NCI-H146 treated with DMSO at 0.1 percent for 48 hours (cell line): ENCODE results near the gene FKBP2.

Experiments used
- DNase-seq: peaks from one replicate; lab custom pipeline; 2025; ENCODE audit not compliant: unreplicated experiment; lab: John Stamatoyannopoulos, UW

The FKBP2 gene

DNA sequence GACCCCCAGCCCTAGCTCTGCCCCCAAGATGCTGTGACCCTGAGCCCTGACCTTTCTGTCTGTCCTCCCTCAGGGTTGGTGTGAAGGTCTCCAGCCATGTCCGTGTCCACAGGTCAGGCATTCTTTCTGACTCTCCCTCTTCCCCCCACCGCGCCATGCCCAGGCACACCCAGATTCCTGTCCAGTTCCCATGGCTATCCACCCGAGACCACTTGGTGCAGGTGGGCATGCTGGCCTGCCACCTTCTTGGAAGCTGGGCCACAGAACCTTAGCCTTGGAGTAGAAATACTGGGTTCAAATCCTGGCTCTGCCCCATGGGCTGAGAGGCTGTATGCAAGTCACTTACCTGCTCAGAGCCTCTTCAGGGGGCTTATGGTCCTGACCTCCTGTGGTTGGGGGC is 8.1 kb downstream of the FKBP2 start:
- no peak for DNase-seq

DNA sequence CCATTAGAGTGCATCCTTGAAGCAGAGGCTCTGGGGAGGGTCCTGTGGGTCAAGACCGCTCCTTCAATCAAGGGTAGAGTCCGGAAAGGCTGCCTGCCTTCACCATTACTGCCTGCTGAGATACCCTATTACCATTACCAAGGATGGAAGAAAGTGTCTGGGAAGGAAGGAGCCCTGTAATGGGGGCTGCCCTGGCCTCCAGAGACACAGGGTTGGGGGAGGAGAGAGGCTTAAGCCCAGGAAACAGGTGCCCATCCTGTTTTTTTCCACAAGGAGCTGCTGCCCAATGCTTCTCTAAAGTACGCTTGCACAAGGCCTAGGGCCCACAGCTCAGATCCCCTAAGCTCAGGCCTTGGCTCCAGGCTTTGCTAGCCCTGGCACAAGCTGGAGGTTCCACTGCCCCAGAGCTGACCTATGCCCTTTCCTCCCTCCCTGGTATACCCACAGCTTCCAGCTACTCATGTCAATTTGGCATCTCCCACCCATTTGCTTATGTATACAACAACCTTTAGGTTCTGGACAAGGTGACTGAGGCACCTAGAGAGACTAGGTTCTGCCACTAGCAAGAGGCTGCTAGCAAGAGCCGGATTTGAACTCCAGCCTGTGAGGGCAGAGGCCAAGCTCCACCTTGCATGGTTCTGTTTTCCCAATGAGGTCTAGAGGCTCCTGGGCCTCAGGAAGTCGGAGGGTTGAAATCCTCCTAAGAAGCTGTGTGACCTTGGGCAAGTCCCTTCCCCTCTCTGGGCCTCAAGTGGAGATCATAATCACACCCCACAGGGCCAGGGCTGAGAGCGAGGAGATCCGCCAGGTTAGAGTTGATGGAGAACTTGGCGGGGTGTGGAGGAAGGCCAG is 8.9 kb downstream of the FKBP2 start:
- DNase-seq = no peak

DNA sequence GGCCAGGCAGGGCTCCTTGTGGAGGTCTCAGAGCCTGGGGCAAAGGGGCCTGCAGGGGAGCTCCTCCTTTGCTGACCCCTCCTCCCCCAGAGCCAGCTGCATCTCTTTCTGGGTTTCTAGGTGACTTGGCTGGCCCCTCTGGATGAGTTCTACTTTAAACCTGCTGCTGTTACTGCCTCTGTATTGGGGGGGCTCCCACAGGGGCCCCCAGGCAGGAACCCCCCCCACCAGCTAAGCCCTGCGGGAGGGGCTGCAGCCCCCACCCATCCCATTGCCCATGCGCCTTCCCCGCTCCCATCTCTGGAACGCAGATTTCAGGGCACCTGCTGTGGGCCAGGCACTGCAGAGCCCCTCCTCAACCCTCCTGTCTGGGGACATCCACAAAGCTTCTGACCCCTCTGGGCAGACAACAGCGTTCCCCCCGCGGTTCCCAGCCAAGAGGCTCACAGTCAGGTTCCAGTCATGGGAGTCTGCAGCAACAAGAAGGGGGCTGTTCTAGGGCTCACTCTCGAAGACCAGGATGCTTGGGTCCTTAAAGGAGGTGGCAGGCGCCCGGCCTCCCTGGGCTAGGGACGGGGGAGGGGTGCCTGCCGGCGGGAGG is 9.6 kb downstream of the FKBP2 start:
- DNase-seq = no peak

DNA sequence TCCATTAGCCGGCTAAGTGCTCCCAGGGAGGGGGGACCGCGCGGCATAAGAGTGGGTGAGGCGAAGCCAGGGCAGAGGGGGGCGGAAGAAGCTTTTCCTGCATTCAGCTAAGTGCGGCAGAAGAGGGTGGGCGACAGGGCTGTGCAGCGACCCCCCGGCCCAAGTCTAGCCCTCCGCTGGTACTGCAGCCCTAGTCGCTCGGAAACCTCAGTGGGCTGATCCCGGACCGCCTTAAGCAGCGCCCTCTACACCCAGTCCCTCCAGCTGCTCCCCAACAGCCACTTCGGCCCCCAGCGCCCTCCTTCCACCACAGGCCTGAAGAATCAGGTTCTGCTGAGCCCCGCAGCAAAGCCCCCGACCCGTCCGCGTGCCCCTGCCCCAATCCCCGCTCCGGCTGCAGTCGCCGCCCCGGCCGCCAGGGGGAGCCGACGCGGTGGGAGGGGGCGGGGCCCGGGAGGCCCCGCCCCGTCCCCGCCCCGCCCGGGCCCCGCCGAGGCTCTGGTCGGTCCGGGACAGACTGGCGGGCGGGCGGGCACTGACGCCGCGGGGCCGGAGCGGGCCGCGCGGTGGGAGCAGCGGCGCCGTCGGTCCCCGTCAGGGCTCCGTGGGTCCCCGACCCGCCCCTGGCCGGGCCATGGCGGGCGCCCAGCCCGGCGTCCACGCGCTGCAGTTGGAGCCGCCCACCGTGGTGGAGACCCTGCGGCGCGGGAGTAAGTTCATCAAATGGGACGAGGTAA is 10.3 kb downstream of the FKBP2 start, which contains the start of gene PLCB3:
Gene PLCB3 (plus strand): TSS at position 515 of the 737 bp plus-strand sequence. CDS start 120 bp downstream, at position 635.
- no peak for DNase-seq

DNA sequence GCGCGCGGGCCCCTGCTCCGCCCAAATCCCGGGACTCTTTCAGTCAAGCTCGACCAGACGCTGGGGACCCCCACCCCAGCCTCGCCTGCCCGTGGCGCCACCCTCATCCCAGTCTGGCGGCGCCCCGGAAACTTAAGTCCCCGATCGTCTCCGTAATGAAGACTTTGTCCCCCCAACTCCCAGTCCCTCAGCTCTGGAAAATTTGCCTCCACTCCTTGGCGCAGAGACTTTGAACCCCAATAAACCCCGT is 10.8 kb downstream of the FKBP2 start:
- DNase-seq = no peak

DNA sequence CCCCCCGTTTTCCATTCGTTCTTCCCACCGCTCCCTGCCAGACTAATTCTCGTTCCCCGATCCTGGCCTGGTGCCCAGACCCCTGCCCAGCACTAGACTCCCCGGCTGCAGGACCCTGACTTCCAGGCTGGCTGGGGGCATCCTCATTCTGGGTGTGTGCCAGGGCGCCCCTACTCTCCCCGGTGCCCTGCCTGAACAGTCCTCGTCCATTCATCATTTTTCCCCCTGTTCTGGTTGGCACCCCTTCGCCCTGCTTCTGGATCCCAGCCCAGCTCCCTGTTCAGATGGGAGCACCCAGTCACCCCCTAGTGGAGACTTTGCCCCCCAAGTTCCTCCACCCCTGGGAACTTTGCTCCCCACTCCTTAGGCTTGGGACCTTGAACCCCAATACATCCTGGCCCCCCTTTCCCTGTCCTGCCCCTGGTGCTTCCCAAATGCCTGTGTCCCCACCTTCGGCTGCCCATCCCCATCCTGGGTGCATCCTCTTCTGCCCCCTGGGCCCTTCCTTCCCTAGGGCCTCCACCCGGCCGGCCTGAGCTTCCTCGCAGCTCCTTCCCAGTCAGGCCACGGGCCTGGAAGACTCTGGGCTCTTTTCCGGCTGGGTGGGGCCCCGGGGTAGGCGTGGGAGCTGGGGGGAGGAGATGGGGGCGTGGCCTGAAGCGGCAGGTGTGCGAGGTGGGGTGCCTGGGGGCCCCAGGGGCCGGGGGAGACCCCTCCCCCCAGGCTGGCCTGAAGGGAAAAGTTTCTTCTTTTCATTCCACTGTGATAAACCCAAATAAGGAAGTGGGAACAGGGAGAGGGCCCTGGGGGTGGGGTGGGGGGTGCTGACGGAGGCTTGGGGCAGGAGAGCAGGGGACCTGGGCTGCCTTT is 11.3 kb downstream of the FKBP2 start:
- DNase-seq = no peak

DNA sequence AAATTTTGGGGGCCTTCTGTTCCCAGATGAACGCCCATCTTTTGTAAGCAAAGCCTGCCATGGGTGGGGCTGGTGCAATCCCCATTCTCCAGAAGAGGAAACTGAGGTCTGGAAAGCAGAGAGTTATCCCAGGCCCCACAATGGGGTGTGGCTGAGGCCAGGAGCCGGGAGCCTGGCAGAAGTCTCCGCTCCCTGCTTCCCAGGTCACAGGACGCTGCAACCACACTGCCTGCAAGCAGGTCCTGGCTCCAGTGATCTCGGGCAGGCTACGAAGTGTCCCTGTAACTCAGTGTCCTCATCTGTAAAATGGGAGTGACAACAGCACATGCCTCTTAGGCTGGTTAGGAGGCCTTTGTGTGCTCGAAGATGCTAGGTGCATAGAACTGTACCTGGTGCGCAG is 12.1 kb downstream of the FKBP2 start:
- no peak for DNase-seq

DNA sequence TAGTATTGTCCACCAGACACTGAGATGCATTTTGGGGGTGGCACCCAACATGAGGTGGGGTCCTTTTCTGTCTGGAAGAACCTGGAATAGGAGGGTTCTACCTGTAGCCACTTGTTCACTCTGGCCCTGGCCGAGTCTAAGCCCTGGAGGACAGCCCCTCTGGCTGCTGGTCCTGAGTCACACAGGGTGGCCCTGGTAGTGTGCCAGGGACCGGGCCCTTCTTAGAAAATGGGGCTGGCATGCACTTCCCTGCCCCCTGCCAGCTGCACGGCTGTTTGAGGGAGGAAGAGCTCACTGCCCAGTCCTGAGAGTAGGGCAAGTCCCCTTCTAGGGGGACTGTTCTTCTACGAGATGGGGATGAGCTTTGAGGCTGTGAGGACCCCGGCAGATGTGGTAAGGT is 12.6 kb downstream of the FKBP2 start:
- DNase-seq = no peak

DNA sequence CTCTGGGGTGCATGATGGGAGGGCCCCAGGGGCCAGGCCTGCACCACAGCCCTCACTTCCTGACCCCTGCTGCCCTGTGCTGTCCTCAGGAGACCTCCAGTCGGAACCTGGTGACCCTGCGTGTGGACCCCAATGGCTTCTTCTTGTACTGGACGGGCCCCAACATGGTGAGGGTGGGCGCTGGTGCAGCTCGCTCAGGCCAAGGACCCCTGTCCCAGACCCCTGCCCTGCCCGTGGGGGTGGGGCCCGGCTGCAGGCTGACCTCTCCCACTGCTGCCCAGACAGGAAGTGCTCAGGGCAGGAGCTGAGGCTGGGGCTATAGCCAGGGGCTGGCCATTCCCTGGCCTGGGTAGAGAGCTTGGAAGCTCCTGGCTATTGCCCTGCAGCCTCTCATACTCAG is 13.4 kb downstream of the FKBP2 start:
- no peak for DNase-seq

DNA sequence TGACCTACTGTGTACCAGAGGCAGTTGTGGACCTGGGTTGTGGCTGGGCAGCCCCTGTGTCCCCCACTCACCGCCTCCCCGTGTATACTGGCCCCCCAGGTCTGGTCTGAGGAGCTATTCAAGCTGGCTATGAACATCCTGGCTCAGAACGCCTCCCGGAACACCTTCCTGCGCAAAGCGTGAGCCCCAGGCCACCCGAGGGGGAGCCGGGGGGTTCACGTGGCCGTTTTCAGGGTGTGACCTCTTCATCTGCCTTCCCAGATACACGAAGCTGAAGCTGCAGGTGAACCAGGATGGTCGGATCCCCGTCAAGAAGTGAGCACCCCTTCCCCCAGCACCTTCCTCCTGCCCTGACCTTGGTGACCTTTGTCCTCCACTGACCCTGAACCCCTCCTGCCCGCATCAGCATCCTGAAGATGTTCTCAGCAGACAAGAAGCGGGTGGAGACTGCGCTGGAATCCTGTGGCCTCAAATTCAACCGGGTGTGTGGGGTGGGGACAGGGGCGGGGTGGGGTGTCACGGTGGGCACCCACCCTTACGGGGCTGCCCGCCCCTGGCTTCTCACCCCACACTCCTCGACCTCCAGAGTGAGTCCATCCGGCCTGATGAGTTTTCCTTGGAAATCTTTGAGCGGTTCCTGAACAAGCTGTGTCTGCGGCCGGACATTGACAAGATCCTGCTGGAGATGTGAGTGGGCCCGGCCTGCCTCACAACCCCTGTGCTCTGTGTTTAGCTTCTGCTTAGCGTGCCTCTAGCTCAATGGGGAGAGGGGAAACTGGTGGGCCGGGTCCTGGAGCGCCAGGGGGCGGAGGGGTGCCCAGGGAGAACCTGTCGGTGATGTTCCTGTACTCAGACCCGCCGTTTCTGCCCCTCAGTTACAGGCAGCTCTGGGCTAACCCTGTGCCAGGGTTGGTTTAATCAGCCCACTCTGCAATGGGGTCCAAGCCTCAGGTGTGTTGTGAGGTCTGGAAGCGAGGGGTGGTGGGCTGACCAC is 14.5 kb downstream of the FKBP2 start:
- DNase-seq = no peak

DNA sequence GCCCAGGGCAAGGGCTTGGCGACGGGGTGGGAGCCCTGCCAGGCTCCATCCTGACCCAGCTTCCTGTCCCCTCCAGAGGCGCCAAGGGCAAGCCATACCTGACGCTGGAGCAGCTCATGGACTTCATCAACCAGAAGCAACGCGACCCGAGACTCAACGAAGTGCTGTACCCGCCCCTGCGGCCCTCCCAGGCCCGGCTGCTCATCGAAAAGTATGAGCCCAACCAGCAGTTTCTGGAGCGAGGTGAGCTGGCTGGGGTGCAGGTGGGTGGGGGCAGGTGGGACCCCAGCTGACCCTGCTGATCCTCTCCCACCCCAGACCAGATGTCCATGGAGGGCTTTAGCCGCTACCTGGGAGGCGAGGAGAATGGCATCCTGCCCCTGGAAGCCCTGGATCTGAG is 15.4 kb downstream of the FKBP2 start:
- DNase-seq = no peak

DNA sequence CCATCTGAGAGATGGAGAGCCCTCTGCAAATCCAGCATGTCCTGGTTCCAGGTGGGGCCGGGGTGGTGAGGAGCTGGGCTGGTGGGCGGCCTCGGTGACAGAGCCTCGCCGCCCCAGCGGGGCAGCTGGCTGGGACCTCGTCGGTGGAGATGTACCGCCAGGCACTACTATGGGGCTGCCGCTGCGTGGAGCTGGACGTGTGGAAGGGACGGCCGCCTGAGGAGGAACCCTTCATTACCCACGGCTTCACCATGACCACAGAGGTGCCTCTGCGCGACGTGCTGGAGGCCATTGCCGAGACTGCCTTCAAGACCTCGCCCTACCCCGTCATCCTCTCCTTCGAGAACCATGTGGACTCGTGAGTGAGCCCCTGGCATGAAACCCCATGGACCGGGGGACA is 17.5 kb downstream of the FKBP2 start:
- DNase-seq = no peak

DNA sequence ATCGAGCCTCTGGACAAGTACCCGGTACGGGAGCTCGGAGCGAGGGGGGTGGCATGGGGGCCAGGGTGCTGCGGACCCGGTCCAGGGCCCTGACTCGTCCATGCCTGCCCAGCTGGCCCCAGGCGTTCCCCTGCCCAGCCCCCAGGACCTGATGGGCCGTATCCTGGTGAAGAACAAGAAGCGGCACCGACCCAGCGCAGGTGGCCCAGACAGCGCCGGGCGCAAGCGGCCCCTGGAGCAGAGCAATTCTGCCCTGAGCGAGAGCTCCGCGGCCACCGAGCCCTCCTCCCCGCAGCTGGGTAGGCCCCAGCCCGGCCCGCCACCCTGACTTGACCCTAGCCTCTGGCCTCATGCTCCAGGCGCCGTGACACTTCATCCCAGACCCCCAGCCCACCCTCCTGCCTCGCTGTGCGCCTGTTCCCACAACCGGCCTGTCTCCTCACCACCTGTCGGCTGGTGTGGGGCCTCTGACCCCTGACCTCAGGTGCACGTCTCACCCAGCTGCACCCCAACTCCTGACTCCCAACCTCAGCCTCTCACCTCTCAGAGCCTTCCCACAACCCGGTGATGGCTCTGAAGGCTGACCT is 18.1 kb downstream of the FKBP2 start:
- no peak for DNase-seq

DNA sequence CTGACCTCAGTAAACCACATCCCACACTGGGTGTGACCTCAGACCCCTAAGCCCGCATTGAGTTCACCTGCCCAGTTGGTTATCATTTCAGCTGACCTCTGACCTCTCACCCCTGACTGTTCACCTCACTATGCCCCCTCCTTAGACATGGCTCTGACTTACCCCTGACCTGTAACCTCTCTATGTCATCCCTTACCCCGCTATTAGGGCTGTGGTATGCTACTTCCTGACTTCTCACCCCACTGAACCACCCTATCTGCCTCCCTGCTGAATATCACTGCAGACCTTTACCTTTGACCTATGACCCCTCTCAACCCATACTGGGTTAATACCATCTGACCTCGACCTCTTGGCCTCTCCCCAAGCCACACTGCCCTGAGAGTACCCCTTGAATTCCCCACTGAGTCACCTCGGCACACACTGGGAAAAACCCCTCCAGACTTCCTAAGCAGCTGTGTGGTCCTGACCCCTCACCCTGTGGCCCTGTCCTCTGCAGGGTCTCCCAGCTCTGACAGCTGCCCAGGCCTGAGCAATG is 18.7 kb downstream of the FKBP2 start:
- no peak for DNase-seq

DNA sequence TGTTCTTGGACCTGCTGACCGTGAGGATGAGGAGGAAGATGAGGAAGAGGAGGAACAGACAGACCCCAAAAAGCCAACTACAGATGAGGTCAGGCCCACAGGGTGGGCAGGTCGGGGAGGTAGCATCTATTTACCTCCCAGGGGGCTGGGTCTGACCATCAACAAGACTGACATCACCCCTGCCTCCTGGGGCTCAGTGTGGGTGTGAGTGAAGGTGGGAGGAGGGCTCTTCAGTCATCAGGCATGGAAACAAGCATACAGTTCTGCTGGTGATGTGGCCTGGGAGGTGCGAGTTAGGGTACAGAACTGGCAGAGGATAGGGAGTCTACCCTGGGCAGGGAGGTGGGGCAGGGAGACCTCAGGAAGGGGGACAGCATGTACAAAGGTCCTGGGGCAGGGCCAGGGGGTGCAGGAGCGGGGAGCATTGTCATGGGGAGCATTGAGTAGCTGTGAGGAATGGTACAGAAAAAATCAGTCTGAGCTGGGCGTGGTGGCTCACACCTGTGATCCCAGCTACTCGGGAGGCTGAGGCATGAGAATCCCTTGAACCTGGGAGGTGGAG is 19.3 kb downstream of the FKBP2 start:
- DNase-seq = no peak

DNA sequence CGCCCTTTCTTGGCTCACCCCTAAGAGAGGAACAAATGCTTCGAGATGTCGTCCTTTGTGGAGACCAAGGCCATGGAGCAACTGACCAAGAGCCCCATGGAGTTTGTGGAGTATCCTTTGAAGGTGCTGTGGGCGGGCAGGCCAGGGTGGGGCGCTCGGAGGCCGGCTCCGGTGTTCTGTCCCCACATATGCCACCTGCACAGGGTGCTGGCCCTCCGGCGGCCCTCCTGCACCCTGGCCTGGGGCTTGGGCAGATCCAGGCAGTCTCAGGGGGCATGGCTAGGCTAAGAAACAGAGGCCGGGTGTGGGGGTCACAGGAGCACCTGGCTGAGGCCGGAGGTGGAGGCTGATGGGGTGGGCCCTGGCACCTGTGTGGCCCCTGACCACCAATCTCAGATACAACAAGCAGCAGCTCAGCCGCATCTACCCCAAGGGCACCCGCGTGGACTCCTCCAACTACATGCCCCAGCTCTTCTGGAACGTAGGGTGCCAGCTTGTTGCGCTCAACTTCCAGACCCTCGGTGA is 20.7 kb downstream of the FKBP2 start:
- DNase-seq = no peak

DNA sequence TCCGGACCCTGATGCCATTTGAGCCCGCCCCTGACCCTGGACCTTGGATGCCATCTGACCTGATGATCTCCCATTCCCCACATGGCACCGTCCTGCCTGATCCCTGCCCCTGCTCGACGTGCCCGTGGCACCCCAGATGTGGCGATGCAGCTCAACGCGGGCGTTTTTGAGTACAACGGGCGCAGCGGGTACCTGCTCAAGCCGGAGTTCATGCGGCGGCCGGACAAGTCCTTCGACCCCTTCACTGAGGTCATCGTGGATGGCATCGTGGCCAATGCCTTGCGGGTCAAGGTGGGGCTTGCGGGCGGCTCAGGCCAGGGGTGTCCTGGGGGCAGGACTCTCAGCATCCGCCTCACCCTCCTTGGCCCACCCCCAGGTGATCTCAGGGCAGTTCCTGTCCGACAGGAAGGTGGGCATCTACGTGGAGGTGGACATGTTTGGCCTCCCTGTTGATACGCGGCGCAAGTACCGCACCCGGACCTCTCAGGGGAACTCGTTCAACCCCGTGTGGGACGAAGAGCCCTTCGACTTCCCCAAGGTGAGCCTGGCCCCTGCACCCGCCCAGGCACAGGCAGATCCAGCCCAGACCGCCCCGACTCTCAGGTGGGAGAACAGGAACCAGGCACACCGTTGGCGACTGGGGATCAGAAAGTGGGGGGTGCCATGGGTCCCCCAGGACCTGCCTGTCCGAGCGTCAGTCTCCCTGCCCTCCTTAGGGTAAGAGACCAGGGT is 21.5 kb downstream of the FKBP2 start:
- DNase-seq = no peak
